ENCODE data around the gene RNF223.

RNF223 gene

GRCh38 chr1:1026599-1027413, 47.3 kb downstream of the RNF223 start:
- no peak for DNase-seq (ENCODE audit: low read depth)

DNA sequence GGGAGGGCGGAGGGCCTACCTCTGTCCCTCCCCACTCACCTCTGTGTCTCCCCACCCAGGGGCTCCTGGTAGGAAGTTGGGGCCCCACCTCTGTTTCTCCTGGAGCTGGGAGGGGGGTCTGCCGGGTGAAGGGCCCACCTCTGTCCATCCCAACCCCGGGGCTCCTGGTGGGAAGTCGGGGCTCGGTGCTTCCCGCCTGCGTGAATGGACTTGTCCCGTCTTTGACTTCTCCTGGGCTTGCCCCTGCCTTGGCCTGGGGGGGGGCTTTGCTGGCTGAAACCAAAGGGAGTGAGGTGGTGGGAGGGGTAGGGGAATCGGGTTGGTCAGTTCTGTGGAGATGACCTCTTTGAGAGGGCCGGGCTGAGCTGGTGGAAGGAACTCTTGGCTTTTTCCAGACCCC, 48.4 kb downstream of the RNF223 start:
- no peak for DNase-seq (ENCODE audit: low read depth)

DNA sequence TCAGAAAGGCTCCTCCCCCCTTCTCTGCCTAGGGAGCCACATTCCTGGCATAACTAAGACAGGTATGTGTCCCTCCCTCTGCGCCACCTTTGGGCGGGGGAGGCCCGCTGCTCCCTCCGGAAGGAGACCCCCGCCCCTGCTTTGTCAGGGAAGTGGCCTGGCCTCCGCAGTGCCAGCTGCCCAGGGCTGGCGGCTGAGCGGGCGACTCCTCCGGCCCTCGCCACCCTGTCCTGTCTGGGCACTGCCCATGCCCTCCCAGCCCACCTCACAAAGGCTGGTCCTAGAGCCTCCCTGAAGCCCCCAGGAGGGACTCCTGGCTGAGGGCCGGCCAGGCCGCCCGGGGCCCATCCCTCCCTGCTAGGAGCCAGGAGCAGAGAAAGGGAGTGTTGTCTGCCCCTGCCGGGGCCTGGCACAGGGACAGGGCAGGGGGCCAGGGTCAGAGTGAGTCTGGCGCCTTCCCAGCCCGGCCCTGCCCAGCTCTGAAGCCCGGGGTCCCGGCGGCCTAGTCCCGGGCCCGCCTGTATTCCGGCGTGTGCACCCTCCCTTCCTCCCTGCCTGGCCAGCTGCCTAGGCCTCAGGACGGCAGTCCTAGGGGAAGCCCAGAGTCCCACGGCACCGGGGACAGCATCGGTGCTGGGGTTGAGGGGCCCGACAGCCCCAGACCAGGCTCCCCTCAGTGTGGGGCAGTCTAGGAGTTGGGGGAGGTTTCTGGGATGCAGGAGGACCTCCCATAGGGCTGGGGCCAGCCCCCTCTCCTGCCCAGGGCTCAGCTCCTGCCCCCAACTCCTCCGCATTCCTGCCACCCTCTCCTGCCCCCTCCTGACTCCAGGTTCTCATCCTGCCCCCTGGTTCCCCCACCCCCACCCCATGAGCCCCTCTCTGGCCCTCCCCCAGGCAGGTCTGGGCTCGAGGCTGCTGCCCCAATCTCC, 49.1 kb downstream of the RNF223 start:
- DNase-seq (ENCODE audit: low read depth) = no peak

DNA sequence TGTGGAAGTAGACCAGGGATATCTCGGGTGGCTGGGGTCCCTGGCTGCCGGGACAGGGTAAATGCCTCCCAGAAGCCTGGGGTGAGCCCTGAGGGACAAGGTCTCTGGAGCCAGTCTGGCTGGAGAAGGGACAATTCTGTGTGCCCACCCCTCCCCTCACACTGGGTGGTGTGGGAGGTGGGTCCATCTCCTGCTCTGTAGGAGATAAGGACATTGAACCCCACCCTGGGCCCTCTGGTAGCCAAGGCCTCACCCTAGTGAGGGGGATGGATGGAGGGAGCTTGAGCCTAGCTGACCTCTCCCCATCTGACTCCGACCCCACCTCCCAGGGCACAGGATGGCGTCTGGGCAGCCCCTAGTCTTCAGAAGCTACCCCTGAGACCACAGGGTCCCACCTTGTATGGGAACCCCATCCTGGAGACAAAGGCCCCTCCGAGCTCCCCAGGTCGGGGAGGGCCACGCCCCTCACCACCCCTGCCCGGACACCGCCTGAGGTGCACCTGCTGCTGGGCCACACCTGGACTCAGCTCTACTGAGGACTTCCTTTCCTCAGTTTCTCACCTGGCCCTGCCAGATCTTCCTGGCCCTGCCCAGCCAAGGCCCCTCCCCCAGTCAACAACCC, 49.8 kb downstream of the RNF223 start:
- no peak for DNase-seq (ENCODE audit: low read depth)

GRCh38 chr1:1023700-1024099, 50.4 kb downstream of the RNF223 start:
- DNase-seq (ENCODE audit: low read depth) = no peak

GRCh38 chr1:1022302-1023009, 51.6 kb downstream of the RNF223 start:
- DNase-seq (ENCODE audit: low read depth) = no peak

GRCh38 chr1:1021920-1022259, 52.2 kb downstream of the RNF223 start:
- DNase-seq (ENCODE audit: low read depth) = no peak

- DNase-seq (ENCODE audit: low read depth) = no peak
Observed at GRCh38 chr1:1021010-1021919, 52.8 kb downstream of the RNF223 start.
